Renal cortical epithelial cell (primary cell): Measurements from ENCODE around the gene ACSL6. TPM values are rescaled to one million over a fixed set of nuclear protein-coding genes. Genes with fewer than 3 reads are reported as not detected.
"Not testable (repeated sequence)": the region's sequence is repeated elsewhere in the genome, so short reads cannot be mapped to it uniquely, and the experiment has no call there.

Experiments used
- DNase-seq: peaks from one replicate; pipeline ENCODE4 v3.0.0-alpha.2; 2011; ENCODE audit warnings: low read depth
- total RNA-seq: library from RNA; depleted of rRNA; stranded (reverse); fragments of >200 nt; gene quantifications from 2 replicates; pipeline ENCODE4 v1.2.3, GENCODE V29; 2014

ACSL6 gene
- total RNA-seq, 1 donor from 2014 or later = 0.05 TPM

DNA sequence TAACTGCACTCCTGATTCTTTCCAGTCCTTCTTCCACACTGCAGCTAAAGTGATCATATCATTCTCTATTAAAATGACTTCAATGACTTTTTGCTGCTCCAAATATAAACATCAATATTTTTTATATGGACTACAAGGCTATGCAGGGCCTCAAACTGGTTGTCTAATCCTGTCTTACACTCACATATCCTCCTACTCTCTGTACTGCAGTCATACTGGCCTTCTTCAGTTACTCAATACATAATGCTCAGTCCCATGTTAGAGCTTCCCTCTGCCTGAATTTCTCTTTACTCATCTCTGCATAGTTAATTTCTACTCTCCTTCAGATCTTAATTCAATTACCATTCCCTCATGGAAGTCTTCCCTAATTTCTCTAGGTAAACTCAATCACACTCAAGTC, 69.4 kb downstream of the ACSL6 start:
- no peak for DNase-seq

DNA sequence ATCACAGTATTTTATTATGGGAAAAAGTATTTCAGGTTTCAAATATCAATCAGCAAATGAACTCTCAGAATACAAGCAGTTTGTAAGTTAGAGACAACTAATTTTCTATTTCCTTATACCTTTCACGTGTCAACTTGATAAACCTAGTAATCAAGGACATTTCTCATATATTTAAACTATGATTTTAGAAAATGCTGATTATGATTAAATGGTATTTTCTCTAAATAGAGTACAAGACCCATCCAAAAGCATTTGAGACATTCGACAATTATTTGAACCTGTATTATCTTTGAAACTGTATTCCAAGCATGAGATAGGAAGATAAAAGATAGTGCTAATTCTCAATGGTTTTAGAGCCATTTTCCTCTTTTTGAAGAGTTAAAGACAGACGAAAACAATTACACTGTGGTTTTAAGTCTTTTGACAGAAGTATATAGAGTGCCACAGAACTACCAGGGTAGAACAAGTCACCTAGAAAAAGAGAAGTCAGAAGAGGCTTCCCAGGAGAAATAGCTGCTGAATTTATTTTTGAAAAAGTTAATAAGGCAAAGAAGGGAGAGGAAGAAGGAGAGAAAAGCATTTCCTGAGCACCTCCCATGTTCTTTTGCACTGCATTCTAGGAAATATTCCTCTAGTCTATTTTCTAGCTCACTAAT, 71.6 kb downstream of the ACSL6 start:
- DNase-seq = no peak

DNA sequence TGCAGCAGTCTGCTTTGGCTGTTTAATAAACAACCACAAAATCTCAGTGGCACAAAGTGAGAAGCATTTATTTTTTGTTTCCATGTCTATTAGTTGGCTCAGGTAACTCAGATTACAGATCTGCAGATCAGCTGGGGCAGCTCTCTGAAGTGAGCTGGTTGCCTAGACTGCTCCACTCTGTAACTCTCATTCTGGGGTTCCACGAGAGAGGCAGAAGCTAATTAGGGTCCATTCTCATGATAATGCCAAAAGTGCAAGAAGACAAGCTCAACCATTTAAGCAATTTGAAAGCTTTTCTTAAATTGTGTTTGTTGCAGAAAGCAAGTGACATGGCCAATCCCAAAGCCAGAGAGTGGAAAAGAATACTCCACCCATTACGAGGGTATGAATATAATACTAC, 79.2 kb downstream of the ACSL6 start:
- no peak for DNase-seq

DNA sequence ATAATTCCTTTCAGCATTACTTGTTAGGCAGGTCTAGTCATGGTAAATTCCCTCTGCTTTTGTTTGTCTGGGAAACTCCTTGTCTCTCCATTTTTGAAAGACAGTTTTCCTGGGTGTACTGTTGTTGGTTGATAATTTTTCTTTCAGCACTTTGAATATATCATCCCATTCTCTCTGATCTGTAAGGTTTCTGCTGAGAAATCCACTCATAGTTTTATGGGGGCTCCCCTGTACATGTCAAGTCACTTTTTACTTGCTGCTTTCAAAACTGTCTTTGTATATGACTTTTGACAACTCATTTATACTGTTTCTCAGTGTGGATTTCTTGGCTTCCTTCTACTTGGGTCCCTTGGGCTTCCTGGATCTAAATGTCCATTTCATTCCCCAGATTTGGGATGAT, 82.5 kb downstream of the ACSL6 start:
- no peak for DNase-seq

DNA sequence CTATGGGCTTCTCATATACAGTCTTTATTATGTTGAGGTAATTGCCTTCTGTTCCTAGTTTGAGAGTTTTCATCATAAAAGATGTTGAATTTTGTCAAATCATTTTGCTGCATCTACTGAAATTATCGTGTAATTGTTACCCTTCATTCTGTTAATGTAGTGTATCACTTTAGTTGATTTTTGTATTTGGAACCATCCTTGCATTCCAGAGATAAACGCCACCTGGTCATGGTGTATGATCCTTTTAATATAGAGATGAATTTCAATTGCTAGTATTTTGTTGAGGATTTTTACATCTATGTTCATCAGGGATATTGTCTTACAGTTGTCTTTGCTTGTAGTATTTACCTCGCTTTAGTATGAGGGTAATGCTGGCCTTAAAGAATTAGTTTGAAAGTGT, 85.3 kb downstream of the ACSL6 start:
- no peak for DNase-seq

DNA sequence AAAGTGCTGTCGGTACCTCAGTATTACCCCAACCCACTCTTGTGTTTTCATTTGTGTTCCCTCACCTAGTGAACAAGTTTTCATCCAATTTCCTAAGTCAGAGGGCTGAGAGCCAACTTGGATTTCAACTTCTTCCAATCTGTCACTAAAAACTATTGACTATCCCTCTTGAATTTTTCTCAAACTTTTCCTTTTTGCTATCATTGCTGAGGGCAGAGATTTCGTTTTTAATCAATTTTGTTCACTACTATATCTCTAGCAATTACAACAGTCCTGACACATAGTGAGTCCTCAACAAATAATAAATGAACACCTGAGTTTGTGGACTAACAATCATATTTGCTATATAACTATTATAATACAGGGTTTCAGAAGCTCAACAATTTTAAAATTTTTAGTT, 95.0 kb downstream of the ACSL6 start:
- no peak for DNase-seq

DNA sequence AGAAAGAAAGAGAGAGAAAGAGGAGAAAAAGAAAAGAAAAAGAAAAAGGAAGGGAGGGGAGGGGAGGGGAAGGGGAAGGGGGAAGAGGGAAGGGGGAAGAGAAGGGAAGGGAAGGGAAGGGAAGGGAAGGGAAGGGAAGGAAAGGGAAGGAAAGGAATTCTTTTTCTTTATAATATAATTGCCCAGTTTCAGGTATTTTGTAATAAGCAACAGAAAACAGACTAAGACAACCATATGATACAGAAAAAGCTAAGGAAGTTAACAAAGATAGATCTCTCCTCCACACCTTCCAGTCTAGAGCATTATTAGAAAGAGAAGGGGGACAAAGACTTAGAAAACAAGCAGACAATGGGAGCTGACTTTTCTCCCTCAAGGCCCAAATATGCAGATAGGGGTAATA, 97.0 kb downstream of the ACSL6 start:
- no peak for DNase-seq

DNA sequence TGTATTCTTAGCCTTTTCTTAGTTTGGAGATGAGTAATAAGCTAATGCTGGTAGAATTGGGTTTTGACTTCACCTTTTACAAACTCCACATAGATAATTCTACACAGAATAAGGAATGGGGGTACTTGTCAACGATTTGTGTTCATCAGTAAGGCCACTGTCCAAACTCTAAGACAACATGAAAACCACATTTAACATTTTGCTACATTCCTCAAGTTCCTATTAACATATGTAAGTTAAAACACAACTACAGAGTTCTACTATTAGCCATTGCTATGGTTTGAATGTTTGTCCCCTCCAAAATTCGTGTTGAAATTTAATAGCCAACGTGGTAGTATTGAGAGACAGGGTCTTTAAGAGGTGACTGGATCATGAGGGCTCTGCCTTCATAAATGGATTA, 97.9 kb downstream of the ACSL6 start:
- DNase-seq = no peak

DNA sequence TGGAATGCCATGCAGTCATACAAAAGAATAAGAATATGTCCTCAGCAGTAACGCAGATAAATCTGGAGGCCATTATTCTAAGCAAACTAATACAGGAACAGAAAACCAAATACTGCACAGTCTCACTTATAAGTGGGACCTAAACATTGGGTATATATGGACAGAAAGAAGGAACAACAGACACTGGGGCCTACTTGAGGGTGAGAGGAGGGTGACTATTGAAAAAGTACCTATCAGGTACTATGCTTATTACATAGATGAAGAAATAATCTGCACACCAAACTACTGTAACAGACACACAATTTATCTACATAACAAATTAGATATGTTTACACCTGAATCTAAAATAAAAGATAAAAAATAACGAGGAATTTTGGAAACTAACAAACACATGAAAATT, 104.8 kb downstream of the ACSL6 start:
- DNase-seq = no peak

DNA sequence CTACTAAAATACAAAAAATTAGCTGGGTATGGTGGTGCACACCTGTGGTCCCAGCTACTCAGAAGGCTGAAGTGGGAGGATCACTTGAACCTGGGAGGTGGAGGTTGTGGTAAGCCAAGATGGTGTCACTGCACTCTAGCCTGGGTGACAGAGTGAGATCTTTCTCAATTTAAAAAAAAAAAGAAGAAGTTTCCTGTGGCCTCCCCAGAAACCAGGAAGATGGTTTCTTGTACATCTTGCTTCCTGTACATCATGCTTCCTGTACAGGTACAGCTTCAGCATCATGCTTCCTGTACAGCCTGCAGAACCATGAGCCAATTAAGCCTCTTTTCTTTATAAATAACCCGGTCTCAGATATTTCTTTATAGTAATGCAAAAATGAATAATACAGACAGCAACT, 109.2 kb downstream of the ACSL6 start:
- not testable (repeated sequence) for DNase-seq

Other genes with a start within 250 kb of the ACSL6 start
- 49.3 and 56.3 TPM in 2 replicates for gene FNIP1, start 214.6 kb downstream of the ACSL6 start, total RNA-seq
- gene MEIKIN, start 66.0 kb downstream of the ACSL6 start, total RNA-seq = not detected in 2 replicates
- gene IL3, start 49.0 kb upstream of the ACSL6 start, total RNA-seq = not detected in 2 replicates
- 0.60 and 217 TPM in 2 replicates for gene CSF2, start 62.1 kb upstream of the ACSL6 start, total RNA-seq
- gene P4HA2, start 216.2 kb upstream of the ACSL6 start, total RNA-seq = 142 and 441 TPM in 2 replicates
- gene PDLIM4, start 246.0 kb upstream of the ACSL6 start, total RNA-seq = 92.0 and 249 TPM in 2 replicates